GM21423 (cell line): ENCODE results near the gene ANKRD24.
"Not testable (repeated sequence)": the region's sequence is repeated elsewhere in the genome, so short reads cannot be mapped to it uniquely, and the experiment has no call there.

Experiments used
- ATAC-seq: cut with Tn5 transposase; IDR thresholded peaks from one replicate; pipeline ENCODE4 v1.9.1; 2021; ENCODE audit warnings: mild to moderate bottlenecking, moderate library complexity; ENCODE audit not compliant: unreplicated experiment

ANKRD24 gene

DNA sequence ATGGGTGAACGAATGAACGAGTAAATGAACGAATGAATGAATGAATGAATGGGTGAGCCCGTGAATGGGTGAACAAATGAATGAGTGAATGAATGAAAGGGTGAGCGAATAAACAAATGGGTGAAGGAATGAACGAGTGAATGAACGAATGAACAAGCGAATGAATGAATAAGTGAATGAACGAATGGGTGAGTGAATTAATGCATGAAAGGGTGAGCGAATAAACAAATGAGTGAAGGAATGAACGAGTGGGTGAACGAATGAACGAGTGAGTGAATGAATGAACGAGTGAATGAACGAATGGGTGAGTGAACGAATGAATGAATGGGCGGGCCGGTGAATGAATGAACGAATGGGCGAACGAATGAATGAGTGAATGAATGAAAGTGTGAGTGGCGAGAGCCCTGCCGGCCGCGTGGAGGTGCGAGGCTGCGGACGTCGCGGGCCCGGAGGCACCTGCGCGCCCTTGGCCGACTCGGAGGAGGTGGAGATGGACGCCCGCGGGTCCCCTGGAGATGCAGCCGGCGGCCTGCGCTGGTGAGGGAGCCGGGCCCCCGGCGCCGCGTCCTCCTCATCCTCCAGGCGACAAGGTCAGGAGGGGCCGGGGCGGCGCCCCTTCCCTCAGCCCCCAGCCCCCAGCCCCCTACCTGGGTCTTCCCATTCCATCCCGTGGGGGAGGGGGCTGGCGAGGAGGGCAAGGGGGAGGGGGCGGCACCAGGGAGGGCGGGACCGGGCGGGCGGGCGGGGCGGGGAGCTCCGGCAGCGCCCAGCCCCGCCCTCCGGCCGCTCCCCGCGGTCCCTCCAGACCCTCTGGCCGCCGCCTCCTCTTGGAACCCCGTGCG, 15.4 kb downstream of the ANKRD24 start:
- ATAC-seq, result no peak

GRCh38 chr19:4198467-4199126, 16.1 kb downstream of the ANKRD24 start:
- ATAC-seq, result no peak

DNA sequence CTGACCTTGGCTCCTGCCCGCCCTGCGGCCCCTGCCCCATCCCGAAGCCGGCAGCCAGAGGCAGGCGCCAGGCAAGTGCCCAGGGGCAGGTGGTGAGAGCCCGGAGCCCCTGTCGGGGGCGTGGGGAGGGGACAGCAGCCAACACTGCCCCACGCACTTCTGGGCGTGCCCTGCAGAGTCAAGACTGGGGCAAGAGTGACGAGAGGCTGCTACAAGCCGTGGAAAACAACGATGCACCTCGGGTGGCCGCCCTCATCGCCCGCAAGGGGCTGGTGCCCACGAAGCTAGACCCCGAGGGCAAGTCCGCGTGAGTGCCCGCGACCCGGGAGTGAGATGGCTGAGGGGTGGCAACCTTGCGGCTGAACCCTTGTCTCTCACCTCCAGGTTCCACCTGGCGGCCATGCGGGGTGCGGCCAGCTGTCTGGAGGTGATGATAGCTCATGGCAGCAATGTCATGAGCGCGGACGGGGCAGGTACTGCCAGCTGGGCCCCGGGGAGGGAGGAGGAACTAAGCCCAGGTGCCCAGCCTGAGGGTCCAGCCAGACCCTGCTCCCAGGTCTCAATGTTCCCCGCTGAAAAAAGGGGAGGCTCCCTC, 17.3 kb downstream of the ANKRD24 start:
- no peak for ATAC-seq

GRCh38 chr19:4200940-4201542, 18.6 kb downstream of the ANKRD24 start:
- ATAC-seq, result no peak

GRCh38 chr19:4201798-4202197, 19.3 kb downstream of the ANKRD24 start:
- ATAC-seq, result no peak

GRCh38 chr19:4206818-4207484, 24.5 kb downstream of the ANKRD24 start:
- no peak for ATAC-seq

- ATAC-seq, result no peak
These were observed 26.1 kb downstream of the ANKRD24 start for GRCh38 chr19:4208385-4209094.

DNA sequence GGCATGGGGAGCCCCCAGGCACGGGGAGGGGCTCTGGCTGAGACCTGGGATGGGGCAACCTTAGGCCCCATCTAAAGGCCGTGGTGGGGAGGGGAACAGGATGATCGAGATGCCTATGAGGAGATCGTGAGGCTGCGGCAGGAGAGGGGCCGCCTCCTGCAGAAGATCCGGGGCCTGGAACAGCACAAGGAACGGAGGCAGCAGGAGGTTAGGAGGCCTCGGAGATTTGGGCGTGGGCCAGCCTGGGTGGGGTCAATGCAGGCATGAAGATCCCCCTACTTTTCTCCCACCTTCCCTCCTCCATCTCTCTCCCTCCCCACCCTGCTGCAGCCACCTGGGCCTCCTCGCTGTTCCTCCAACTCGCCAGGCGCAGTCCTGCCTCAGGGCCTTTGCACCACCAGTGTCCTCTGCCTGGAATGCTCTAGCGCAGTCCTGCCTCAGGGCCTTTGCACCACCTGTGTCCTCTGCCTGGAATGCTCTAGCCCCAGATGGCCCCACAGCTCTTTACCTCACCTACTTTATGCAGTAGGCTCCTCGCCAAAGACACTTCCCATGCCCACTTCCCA, 27.8 kb downstream of the ANKRD24 start:
- no peak for ATAC-seq

- ATAC-seq, result no peak
These were observed 30.6 kb downstream of the ANKRD24 start for GRCh38 chr19:4213116-4213515.

- no peak for ATAC-seq
These were observed 33.3 kb downstream of the ANKRD24 start for GRCh38 chr19:4215807-4216206.

GRCh38 chr19:4216846-4217245, 34.4 kb downstream of the ANKRD24 start:
- no peak for ATAC-seq

DNA sequence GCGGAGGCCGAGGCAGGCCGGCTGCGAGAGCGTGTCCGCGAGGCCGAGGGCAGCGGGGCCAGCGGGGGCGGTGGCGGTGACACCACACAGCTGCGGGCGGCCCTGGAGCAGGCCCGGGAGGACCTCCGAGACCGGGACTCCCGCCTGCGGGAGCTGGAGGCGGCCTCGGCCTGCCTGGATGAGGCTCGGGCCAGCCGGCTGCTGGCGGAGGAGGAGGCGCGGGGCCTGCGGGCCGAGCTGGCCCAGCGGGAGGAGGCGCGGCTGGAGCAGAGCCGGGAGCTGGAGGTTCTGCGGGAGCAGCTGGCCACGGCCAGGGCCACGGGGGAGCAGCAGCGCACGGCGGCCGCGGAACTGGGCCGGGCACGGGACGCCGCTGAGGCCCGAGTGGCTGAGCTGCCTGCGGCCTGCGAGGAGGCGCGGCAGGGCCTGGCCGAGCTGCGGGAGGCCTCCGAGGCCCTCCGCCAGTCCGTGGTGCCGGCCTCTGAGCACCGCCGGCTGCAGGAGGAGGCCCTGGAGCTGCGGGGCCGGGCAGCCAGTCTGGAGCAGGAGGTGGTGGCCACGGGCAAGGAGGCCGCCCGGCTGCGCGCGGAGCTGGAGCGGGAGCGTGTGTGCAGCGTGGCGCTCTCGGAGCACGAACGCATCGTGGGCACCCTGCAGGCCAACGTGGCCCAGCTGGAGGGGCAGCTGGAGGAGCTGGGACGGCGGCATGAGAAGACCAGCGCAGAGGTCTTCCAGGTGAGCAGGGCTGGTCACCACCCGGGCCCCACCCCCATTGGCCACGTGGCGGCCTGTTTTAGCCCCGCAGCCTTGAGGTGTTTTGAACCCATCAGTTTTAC, 35.2 kb downstream of the ANKRD24 start:
- no peak for ATAC-seq

- ATAC-seq, result not testable (repeated sequence)
These were observed 36.0 kb downstream of the ANKRD24 start for GRCh38 chr19:4218523-4218922.

- no peak for ATAC-seq
These were observed 37.7 kb downstream of the ANKRD24 start for GRCh38 chr19:4220188-4220587.

DNA sequence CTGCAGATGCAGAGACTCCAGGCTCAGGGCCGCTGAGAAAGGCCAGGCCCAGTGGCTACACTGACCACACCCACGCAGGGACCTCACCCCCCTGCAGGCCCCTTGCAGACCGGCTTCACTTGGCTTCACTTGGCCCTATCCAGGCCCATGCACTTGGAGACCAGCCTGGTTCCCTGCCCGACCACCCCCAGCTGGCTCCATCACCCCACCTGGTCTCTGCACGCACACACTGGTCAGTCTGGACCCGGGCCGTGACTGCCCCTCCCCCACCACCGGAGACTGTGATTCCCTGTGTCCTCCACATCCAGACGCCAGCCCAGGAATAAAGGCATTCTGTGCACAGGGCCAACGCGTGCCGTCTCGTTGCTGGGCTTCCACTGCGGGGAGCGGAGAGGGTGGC, 42.0 kb downstream of the ANKRD24 start:
- ATAC-seq, result no peak

- ATAC-seq, result no peak
These were observed 43.4 kb downstream of the ANKRD24 start for GRCh38 chr19:4225885-4226284.

DNA sequence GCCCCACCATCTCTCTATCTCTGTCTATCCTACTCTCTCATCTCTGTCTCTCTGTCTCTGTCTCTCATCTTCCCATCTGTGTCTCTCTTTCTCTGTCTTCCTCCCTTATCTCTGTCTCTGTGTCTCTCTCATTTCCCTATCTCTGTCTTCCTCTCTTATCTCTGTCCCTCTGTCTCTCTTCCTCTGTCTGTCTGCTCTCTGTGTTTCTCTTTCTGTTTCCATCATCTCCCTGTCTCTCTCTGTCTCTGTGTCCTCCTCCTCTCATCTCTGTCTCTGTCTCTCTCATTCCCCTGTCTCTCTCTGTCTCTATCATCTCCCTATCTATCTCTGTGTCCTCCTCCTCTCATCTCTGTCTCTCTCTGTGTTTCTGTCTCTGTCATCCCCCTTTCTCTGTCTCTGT, 45.3 kb downstream of the ANKRD24 start:
- no peak for ATAC-seq

GRCh38 chr19:4228765-4229178, 46.3 kb downstream of the ANKRD24 start:
- no peak for ATAC-seq
